SKM-1 (cell line): Measurements from ENCODE around the gene CDYL.

Source experiments
- DNase-seq: peaks from one replicate; lab custom pipeline; 2025; ENCODE audit not compliant: unreplicated experiment; lab: John Stamatoyannopoulos, UW

CDYL gene

GRCh38 chr6:4905826-4906225, 129.6 kb downstream of the CDYL start:
- DNase-seq, result no peak

GRCh38 chr6:4906293-4907276, 130.4 kb downstream of the CDYL start:
- DNase-seq, result no peak

- no peak for DNase-seq
These were observed 131.4 kb downstream of the CDYL start for GRCh38 chr6:4907602-4908001.

- no peak for DNase-seq
These were observed 131.9 kb downstream of the CDYL start for GRCh38 chr6:4908062-4908461.

- DNase-seq, result no peak
These were observed 133.0 kb downstream of the CDYL start for GRCh38 chr6:4909063-4909706.

- DNase-seq, result no peak
These were observed 134.0 kb downstream of the CDYL start for GRCh38 chr6:4910037-4910760.

GRCh38 chr6:4912559-4912958, 136.4 kb downstream of the CDYL start:
- no peak for DNase-seq

- DNase-seq, result no peak
These were observed 137.7 kb downstream of the CDYL start for GRCh38 chr6:4913705-4914419.

- no peak for DNase-seq
These were observed 138.4 kb downstream of the CDYL start for GRCh38 chr6:4914420-4915159.

GRCh38 chr6:4916954-4917561, 140.9 kb downstream of the CDYL start:
- DNase-seq, result no peak

GRCh38 chr6:4920914-4921410, 144.8 kb downstream of the CDYL start:
- no peak for DNase-seq

GRCh38 chr6:4922488-4923037, 146.4 kb downstream of the CDYL start:
- DNase-seq, result no peak

GRCh38 chr6:4923081-4923480, 146.9 kb downstream of the CDYL start:
- DNase-seq, result no peak

GRCh38 chr6:4924661-4925271, 148.6 kb downstream of the CDYL start:
- no peak for DNase-seq

- DNase-seq, result no peak
These were observed 149.4 kb downstream of the CDYL start for GRCh38 chr6:4925580-4925979.

- no peak for DNase-seq
These were observed 152.2 kb downstream of the CDYL start for GRCh38 chr6:4928426-4928825.

GRCh38 chr6:4929097-4929718, 153.0 kb downstream of the CDYL start:
- DNase-seq, result no peak

- DNase-seq, result no peak
These were observed 154.0 kb downstream of the CDYL start for GRCh38 chr6:4930025-4930691.
